ENCODE results near the gene GFPT2. TPM values are rescaled to one million over a fixed set of nuclear protein-coding genes. Genes with fewer than 3 reads are reported as not detected.

GFPT2 gene
- total RNA-seq, 1 experiment from 2014 or later: 138 TPM

DNA sequence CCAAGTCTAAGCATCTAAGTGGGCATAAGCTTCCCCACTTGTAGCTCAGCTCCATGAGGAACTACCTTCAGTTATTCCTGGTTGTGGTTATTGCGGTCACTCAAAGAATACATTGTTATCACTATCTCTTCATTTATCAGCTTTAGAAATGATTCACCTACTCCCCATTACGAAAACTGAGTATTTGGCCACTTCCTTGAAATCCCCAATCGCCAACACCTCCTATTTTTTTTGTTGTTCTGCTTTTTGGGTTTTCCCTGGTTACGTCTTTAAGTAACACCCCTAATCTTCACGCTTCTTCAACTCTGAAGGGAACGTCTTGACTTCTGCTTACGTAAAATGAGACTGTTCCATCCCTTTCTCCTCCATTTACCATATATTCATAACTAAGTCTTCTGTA is 81.9 kb downstream of the GFPT2 start:
- H3K36me3 ChIP-seq: peaks cover 69% of the 10 kb centered on the region
- H3K4me1 ChIP-seq (replicated peaks): no peaks in the 10 kb centered on the region
- H3K9me3 ChIP-seq (replicated peaks): peaks cover 14% of the 10 kb centered on the region
- H3K27ac ChIP-seq: no peak overlapping the region
- no peak overlapping the region for H3K4me3 ChIP-seq
- DNase-seq (ENCODE audit: low read depth in 1 of 2, low spot score in 2 of 2): no peak
- no peaks in the 10 kb centered on the region for H3K27me3 ChIP-seq (replicated peaks)

DNA sequence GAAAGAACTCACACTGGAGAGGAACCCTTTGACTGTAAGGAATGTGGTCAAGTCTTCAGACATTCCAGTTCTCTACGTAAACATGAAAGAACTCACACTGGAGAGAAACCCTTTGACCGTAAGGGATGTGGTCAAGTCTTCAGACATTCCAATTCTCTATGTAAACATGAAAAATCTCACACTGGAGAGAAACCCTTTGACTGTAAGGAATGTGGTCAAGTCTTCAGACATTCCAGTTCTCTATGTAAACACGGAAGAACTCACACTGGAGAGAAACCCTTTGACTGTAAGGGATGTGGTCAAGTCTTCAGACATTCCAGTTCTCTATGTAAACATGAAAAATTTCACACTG is 93.9 kb downstream of the GFPT2 start:
- Histone ChIP-seq H3K27ac (no peak overlapping the region), H3K36me3 (peaks cover 83% of the 10 kb centered on the region), H3K4me1 (replicated peaks) (no peaks in the 10 kb centered on the region), H3K27me3 (replicated peaks) (no peaks in the 10 kb centered on the region), H3K4me3 (no peak overlapping the region), H3K9me3 (replicated peaks) (peaks cover 60% of the 10 kb centered on the region)
- peak in 1 of 2 experiments; percentile 25 for DNase-seq (ENCODE audit: low read depth in 1 of 2, low spot score in 2 of 2)

DNA sequence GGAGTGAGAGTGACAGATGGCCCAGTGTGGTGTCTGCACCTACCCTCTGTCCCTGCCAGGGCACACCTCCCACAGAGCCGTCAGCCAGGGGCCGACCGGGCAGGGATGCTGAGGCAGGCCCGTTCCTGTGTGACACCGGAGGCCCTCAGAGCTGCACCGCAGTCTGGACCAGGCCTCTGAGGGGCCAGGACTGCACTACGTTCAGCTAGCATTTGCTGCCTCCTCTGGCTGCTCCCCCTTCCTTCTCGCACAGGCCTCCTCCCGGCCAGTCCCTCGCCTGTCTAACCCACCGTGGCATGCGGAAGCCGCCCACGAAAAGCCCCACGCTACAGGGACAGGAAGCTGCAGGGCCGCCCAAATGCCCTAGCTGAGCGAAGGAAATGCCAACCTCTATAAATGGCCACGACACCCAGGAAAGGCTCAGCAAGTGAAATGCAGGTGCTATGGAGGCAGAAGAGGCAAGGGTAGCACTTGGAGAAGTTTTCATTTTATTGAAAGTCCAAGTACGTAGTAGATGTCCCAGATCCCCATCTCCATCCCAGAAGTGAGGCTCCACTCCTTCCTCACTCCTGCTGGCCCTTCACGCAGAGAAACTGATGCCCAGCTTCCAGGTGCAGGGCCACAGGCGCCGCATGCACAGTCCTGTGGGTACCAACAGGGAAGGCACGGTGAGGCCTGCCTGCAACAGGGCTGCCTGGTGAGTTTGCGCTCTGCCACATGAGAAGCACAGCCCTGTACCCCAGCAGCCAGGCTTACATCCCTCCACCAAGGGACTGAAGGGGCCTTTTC is 99.9 kb downstream of the GFPT2 start:
- H3K27me3 ChIP-seq (replicated peaks): no peaks in the 10 kb centered on the region
- H3K4me3 ChIP-seq: no peak overlapping the region
- peaks cover 58% of the 10 kb centered on the region for H3K9me3 ChIP-seq (replicated peaks)
- H3K36me3 ChIP-seq: peaks cover 78% of the 10 kb centered on the region
- H3K27ac ChIP-seq: no peak overlapping the region
- DNase-seq (ENCODE audit: low read depth in 1 of 2, low spot score in 2 of 2): no peak
- H3K4me1 ChIP-seq (replicated peaks): no peaks in the 10 kb centered on the region

DNA sequence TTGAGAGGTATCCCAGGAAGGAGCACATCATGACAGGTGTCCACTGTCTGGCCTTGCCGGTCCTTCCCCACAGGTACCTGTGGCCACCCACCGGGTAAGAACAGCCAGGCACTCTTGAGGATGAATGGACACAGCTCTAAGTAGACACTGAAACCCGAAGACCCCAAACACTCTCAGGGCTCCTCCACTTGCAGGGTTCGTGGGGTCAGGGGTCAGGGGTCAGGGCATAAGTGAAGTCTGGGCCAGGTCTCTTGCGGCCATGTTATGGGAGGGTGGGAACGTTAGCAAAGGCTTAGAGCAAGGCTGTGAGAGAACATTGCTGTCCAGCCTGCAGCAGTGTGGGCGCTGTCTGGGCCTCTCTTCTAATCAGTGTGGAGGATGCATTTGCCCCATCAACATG is 101.2 kb downstream of the GFPT2 start:
- Histone ChIP-seq H3K27me3 (replicated peaks) (no peaks in the 10 kb centered on the region), H3K36me3 (peaks cover 78% of the 10 kb centered on the region), H3K27ac (no peak overlapping the region), H3K4me1 (replicated peaks) (no peaks in the 10 kb centered on the region), H3K9me3 (replicated peaks) (peaks cover 51% of the 10 kb centered on the region), H3K4me3 (no peak overlapping the region)
- DNase-seq (ENCODE audit: low read depth in 1 of 2, low spot score in 2 of 2): no peak

DNA sequence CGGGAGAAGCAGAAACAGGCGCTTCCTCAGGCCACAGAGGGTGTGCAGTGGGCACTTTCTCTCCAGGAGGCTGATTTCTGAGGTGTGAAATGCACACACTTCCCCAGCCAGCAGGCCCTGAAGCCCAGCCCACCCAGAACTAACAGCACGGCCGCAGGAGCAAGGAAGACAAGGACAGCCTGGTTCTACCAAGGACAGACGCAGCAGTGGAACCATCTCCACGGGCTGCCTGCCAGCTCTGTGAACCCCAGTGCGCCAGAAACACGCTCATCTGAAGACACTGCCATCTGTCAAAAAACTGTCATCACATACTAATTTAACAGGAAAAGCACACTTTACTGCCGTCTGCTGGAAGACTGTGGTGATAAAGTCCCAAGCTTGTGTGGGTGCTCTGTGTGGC is 102.0 kb downstream of the GFPT2 start:
- DNase-seq (ENCODE audit: low read depth in 1 of 2, low spot score in 2 of 2): no peak
- H3K9me3 ChIP-seq (replicated peaks): peaks cover 48% of the 10 kb centered on the region
- no peak overlapping the region for H3K27ac ChIP-seq
- H3K27me3 ChIP-seq (replicated peaks): no peaks in the 10 kb centered on the region
- no peaks in the 10 kb centered on the region for H3K4me1 ChIP-seq (replicated peaks)
- no peak overlapping the region for H3K4me3 ChIP-seq
- peaks cover 77% of the 10 kb centered on the region for H3K36me3 ChIP-seq

Other genes starting within 250 kb of the GFPT2 start
- gene RASGEF1C, start 144.1 kb downstream of the GFPT2 start, total RNA-seq (2014; rRNA removed; shearing (Covaris generic)): not detected in 2 replicates
- 44.9 and 82.1 TPM in 2 replicates for gene MAPK9, start 61.3 kb downstream of the GFPT2 start, total RNA-seq (2014; rRNA removed; shearing (Covaris generic))
- 20.1 and 32.9 TPM in 2 replicates for gene CNOT6, start 141.0 kb upstream of the GFPT2 start, total RNA-seq (2014; rRNA removed; shearing (Covaris generic))
- gene SCGB3A1, start 238.2 kb upstream of the GFPT2 start, total RNA-seq (2014; rRNA removed; shearing (Covaris generic)): not detected in 2 replicates

All from SJSA1 (cell line).